Astrocyte (in vitro differentiated cells and primary cell): ENCODE results near the gene RNF26. TPM values are rescaled to one million over a fixed set of nuclear protein-coding genes. Genes with fewer than 3 reads are reported as not detected.

ENCODE experiments used
- DNase-seq: peaks from one replicate; pipeline ENCODE4 v3.0.0-alpha.2; 2010; ENCODE audit warnings: low read depth
- FAIRE-seq: peaks from 2 replicates; lab custom pipeline; 2011; peaks lifted over from hg19 to GRCh38; lab: Jason Lieb, UNC
- H2AFZ ChIP-seq: 2 replicates; pipeline ENCODE4 v1.6.0; 2012; ENCODE audit warnings: low read depth, low read length, inconsistent platforms
- H3K27ac ChIP-seq: 2 replicates; pipeline ENCODE4 v1.5.1; 2011; ENCODE audit warnings: low read depth, low read length, inconsistent platforms
- H3K27me3 ChIP-seq: 2 replicates; pipeline ENCODE4 v1.6.0; 2011; ENCODE audit warnings: low read length, inconsistent platforms; ENCODE audit not compliant: insufficient read depth
- H3K36me3 ChIP-seq: 2 replicates; pipeline ENCODE4 v1.5.1; 2011; ENCODE audit warnings: low read length, inconsistent platforms; ENCODE audit not compliant: insufficient read depth
- H3K4me1 ChIP-seq: 2 replicates; pipeline ENCODE4 v1.5.1; 2011; ENCODE audit warnings: low read length, inconsistent platforms; ENCODE audit not compliant: insufficient read depth
- H3K4me2 ChIP-seq: 2 replicates; pipeline ENCODE4 v1.6.0; 2012; ENCODE audit warnings: low read length, inconsistent platforms
- H3K4me3 ChIP-seq: 2 replicates; pipeline ENCODE4 v1.5.1; 2011; ENCODE audit warnings: low read depth, mild to moderate bottlenecking, low read length, inconsistent platforms; ENCODE audit not compliant: insufficient read depth
- H3K79me2 ChIP-seq: 2 replicates; pipeline ENCODE4 v1.6.0; 2012; ENCODE audit warnings: mild to moderate bottlenecking, low read length, inconsistent platforms; ENCODE audit not compliant: insufficient read depth
- H3K9ac ChIP-seq: 2 replicates; pipeline ENCODE4 v1.6.0; 2012; ENCODE audit warnings: mild to moderate bottlenecking, low read length, inconsistent platforms
- H3K9me3 ChIP-seq: 2 replicates; pipeline ENCODE4 v1.5.1; 2012; ENCODE audit warnings: low read depth, mild to moderate bottlenecking, low read length, inconsistent platforms; ENCODE audit not compliant: insufficient read depth
- H4K20me1 ChIP-seq: 2 replicates; pipeline ENCODE4 v1.6.0; 2012; ENCODE audit warnings: low read length, inconsistent platforms; ENCODE audit not compliant: insufficient read depth
- H3K27ac Mint-ChIP-seq: one replicate; pipeline ENCODE4 v1.8.0; 2021; ENCODE audit warnings: mild to moderate bottlenecking, mixed read lengths; ENCODE audit not compliant: unreplicated experiment
- H3K27me3 Mint-ChIP-seq: one replicate; pipeline ENCODE4 v1.8.0; 2021; ENCODE audit warnings: low read depth, mixed read lengths; ENCODE audit not compliant: unreplicated experiment
- H3K36me3 Mint-ChIP-seq: one replicate; pipeline ENCODE4 v1.8.0; 2021; ENCODE audit warnings: low read depth, mixed read lengths; ENCODE audit not compliant: unreplicated experiment
- H3K4me1 Mint-ChIP-seq: one replicate; pipeline ENCODE4 v1.8.0; 2021; ENCODE audit warnings: low read depth, mixed read lengths; ENCODE audit not compliant: unreplicated experiment
- H3K4me3 Mint-ChIP-seq: one replicate; pipeline ENCODE4 v1.8.0; 2021; ENCODE audit warnings: mild to moderate bottlenecking, moderate library complexity, mixed read lengths; ENCODE audit not compliant: unreplicated experiment
- H3K9me3 Mint-ChIP-seq: one replicate; pipeline ENCODE4 v1.8.0; 2021; ENCODE audit warnings: mild to moderate bottlenecking, mixed read lengths; ENCODE audit not compliant: unreplicated experiment
- EZH2 ChIP-seq: IDR thresholded peaks from 2 replicates; pipeline ENCODE4 v1.6.1; 2012; ENCODE audit warnings: mild to moderate bottlenecking, low read length, inconsistent platforms; ENCODE audit not compliant: insufficient read depth
- total RNA-seq: library from RNA; stranded (reverse); gene quantifications from 2 replicates; pipeline ENCODE4 v1.2.1, GENCODE V29; 2021
- TF ChIP-seq, protein P1 (sequence below): IDR thresholded peaks from 2 replicates; pipeline ENCODE4 v1.5.1; 2011; ENCODE audit warnings: low read depth, mild to moderate bottlenecking, inconsistent platforms, low read length, moderate library complexity; ENCODE audit not compliant: insufficient read depth

The RNF26 gene
- total RNA-seq, 1 donor from 2014 or later, result 31.8 TPM

DNA sequence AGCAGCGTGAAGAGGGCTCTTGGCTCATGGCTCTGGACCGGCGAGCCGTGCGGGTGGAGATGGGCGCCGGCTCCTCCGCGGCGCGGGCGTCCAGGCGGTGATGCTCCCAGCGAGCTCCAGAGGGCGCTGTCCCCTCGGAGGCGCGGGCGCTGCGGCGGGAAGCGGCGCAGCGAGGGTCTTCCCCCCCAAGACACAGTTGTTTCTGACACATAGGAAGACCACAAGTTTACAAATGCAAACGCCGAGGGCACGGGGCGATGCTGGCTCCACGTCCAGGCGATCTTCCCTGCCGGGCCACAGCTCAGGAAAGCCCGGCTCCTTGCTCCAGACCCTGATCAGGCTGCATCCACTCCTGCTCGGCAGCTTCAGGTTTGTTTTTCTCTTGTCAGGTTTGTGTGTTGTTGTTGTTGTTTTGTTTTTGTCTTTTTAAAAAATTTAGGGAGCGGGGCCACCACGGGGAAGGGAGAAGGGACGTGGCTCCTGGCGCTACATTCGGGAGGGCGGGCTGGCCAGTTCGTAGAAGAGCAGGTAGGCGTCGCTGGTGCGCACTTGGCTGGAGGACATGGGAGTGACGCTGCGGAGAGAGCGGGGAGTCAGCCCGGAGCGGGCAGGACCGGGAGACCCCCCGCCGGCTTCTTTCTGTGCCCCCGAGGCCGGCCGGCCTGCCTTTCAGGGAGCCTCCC, 22.2 kb downstream of the RNF26 start:
- H3K9me3 ChIP-seq, result no peaks in the 10 kb centered on the region
- H3K27ac ChIP-seq, result no peak overlapping the region
- no peaks in the 10 kb centered on the region for H3K79me2 ChIP-seq
- Mint-ChIP-seq H3K36me3 (peaks cover 14% of the 10 kb centered on the region), H3K4me3 (peak overlapping the region; percentile 77), H3K9me3 (no peaks in the 10 kb centered on the region), H3K27me3 (peaks cover 23% of the 10 kb centered on the region), H3K4me1 (peaks cover 8% of the 10 kb centered on the region), H3K27ac (no peak overlapping the region)
- FAIRE-seq (no peak), DNase-seq (no peak)
- no peaks in the 10 kb centered on the region for H3K36me3 ChIP-seq
- no peak for TF ChIP-seq EZH2
- TF ChIP-seq, protein P1, sequence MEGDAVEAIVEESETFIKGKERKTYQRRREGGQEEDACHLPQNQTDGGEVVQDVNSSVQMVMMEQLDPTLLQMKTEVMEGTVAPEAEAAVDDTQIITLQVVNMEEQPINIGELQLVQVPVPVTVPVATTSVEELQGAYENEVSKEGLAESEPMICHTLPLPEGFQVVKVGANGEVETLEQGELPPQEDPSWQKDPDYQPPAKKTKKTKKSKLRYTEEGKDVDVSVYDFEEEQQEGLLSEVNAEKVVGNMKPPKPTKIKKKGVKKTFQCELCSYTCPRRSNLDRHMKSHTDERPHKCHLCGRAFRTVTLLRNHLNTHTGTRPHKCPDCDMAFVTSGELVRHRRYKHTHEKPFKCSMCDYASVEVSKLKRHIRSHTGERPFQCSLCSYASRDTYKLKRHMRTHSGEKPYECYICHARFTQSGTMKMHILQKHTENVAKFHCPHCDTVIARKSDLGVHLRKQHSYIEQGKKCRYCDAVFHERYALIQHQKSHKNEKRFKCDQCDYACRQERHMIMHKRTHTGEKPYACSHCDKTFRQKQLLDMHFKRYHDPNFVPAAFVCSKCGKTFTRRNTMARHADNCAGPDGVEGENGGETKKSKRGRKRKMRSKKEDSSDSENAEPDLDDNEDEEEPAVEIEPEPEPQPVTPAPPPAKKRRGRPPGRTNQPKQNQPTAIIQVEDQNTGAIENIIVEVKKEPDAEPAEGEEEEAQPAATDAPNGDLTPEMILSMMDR, result peak; percentile 67
- H3K27me3 ChIP-seq, result peaks cover 2% of the 10 kb centered on the region
- peak overlapping the region; percentile 99 for H2AFZ ChIP-seq
- H3K4me2 ChIP-seq, result peak overlapping the region; percentile 99
- peak overlapping the region; percentile 75 for H3K9ac ChIP-seq
- H3K4me3 ChIP-seq, result peak overlapping the region; percentile 69
- H3K4me1 ChIP-seq, result peaks cover 9% of the 10 kb centered on the region
- no peaks in the 10 kb centered on the region for H4K20me1 ChIP-seq

DNA sequence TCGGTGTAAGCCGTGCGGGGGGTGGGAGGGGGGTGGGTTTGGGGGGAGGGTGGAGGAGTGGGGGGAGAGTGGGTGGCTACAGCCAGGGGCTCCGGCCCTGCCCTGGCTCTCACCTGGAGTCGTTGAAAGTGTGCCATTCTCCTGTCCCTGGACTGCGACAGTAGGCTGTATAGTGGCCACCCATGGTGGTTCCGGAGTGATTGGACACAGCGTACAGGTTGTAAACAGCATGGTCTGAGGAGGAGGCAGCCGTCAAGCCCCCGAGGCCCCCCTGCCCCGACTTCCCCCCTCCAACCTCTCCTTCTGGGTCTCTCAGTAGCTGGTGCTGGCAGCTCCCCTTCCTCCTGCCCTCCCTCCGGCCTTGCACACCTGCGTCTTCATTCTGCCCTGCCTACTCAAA, 22.7 kb downstream of the RNF26 start:
- no peaks in the 10 kb centered on the region for H3K36me3 ChIP-seq
- peaks cover 17% of the 10 kb centered on the region for H3K27me3 Mint-ChIP-seq
- H3K9ac ChIP-seq, result peak overlapping the region; percentile 75
- peak overlapping the region; percentile 29 for H3K4me3 Mint-ChIP-seq
- H3K9me3 ChIP-seq, result no peaks in the 10 kb centered on the region
- no peak overlapping the region for H3K27ac ChIP-seq
- peak overlapping the region; percentile 99 for H2AFZ ChIP-seq
- no peaks in the 10 kb centered on the region for H4K20me1 ChIP-seq
- TF ChIP-seq, protein P1, result no peak
- TF ChIP-seq EZH2, result no peak
- no peaks in the 10 kb centered on the region for H3K79me2 ChIP-seq
- peak overlapping the region; percentile 99 for H3K4me2 ChIP-seq
- no peaks in the 10 kb centered on the region for H3K9me3 Mint-ChIP-seq
- FAIRE-seq (no peak), DNase-seq (no peak)
- H3K27ac Mint-ChIP-seq, result no peak overlapping the region
- no peaks in the 10 kb centered on the region for H3K27me3 ChIP-seq
- peaks cover 15% of the 10 kb centered on the region for H3K4me1 ChIP-seq
- H3K4me1 Mint-ChIP-seq, result peaks cover 13% of the 10 kb centered on the region
- H3K4me3 ChIP-seq, result peak overlapping the region; percentile 69
- peaks cover 14% of the 10 kb centered on the region for H3K36me3 Mint-ChIP-seq
